Measurements from ENCODE around the gene TNS1. TPM values are rescaled to one million over a fixed set of nuclear protein-coding genes. Genes with fewer than 3 reads are reported as not detected.

TNS1 gene
- total and polyA plus RNA-seq, 10 of the 15 experiments (the other 5 are each of a cell fraction or from before 2014, with no cell fraction given), result 0.05 to 0.44 TPM; not detected in 8

DNA sequence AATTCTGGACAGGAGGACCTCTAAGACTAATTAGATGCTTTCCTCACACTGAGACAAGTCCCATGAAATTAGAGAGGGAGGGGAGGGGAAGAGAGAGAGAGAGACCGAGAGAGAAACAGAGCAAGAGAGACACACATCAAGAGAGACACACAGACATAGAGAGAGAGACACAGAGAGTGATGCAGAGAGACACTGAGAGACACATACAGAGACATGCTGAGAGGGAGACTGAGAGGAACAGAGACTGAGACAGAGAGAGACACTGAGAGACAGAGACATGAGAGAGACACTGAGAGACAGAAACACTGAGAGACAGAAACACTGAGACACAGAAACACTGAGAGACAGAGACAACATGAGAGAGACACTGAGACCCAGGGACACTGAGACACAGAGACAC lies 250.8 kb downstream of the TNS1 start:
- no peaks in the 10 kb centered on the region for H3K9me3 ChIP-seq (replicated peaks; ENCODE audit: control insufficient read depth, insufficient read depth, low read length)
- ATAC-seq, result no peak
- intact Hi-C loops (cut with micrococcal nuclease; ENCODE audit: unreplicated experiment) (no loop called here), in situ Hi-C loops (cut with MboI) (no loop called here)
- ChIA-PET RAD21 (ENCODE audit: unreplicated experiment) (no interaction called here), POLR2A (no interaction called here), SMC1A (ENCODE audit: uncharacterized antibody, unreplicated experiment) (no interaction called here), CTCF (no interaction called here)
- TF ChIP-seq, protein P1, sequence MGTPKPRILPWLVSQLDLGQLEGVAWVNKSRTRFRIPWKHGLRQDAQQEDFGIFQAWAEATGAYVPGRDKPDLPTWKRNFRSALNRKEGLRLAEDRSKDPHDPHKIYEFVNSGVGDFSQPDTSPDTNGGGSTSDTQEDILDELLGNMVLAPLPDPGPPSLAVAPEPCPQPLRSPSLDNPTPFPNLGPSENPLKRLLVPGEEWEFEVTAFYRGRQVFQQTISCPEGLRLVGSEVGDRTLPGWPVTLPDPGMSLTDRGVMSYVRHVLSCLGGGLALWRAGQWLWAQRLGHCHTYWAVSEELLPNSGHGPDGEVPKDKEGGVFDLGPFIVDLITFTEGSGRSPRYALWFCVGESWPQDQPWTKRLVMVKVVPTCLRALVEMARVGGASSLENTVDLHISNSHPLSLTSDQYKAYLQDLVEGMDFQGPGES (IDR thresholded peaks at IDR 0.05), result no peak
- TF ChIP-seq POLR2AphosphoS5 (IDR thresholded peaks at IDR 0.05; ENCODE audit: low read length), result no peak
- no peak for TF ChIP-seq FOXM1 (IDR thresholded peaks at IDR 0.05; ENCODE audit: low read depth, low read length)
- no peak for TF ChIP-seq RELA (IDR thresholded peaks at IDR 0.05; ENCODE audit: borderline replicate concordance, partially characterized antibody)
- no peak for TF ChIP-seq PAX8 (IDR thresholded peaks at IDR 0.05)
- TF ChIP-seq, protein P2, sequence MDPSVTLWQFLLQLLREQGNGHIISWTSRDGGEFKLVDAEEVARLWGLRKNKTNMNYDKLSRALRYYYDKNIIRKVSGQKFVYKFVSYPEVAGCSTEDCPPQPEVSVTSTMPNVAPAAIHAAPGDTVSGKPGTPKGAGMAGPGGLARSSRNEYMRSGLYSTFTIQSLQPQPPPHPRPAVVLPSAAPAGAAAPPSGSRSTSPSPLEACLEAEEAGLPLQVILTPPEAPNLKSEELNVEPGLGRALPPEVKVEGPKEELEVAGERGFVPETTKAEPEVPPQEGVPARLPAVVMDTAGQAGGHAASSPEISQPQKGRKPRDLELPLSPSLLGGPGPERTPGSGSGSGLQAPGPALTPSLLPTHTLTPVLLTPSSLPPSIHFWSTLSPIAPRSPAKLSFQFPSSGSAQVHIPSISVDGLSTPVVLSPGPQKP (IDR thresholded peaks at IDR 0.05; ENCODE audit: low read depth, low read length), result no peak
- TF ChIP-seq, protein P3, sequence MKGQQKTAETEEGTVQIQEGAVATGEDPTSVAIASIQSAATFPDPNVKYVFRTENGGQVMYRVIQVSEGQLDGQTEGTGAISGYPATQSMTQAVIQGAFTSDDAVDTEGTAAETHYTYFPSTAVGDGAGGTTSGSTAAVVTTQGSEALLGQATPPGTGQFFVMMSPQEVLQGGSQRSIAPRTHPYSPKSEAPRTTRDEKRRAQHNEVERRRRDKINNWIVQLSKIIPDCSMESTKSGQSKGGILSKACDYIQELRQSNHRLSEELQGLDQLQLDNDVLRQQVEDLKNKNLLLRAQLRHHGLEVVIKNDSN (IDR thresholded peaks at IDR 0.05; ENCODE audit: borderline replicate concordance, extremely low read length, insufficient read depth, low read depth, low read length), result no peak
- TF ChIP-seq FOS (IDR thresholded peaks at IDR 0.05; ENCODE audit: borderline replicate concordance, extremely low read depth, insufficient read length), result no peak
- TF ChIP-seq CREM (IDR thresholded peaks at IDR 0.05; ENCODE audit: low read depth), result no peak
- no peak for TF ChIP-seq CHD4 (IDR thresholded peaks at IDR 0.05)
- TF ChIP-seq, protein P4, sequence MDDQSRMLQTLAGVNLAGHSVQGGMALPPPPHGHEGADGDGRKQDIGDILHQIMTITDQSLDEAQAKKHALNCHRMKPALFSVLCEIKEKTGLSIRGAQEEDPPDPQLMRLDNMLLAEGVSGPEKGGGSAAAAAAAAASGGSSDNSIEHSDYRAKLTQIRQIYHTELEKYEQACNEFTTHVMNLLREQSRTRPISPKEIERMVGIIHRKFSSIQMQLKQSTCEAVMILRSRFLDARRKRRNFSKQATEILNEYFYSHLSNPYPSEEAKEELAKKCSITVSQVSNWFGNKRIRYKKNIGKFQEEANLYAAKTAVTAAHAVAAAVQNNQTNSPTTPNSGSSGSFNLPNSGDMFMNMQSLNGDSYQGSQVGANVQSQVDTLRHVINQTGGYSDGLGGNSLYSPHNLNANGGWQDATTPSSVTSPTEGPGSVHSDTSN (IDR thresholded peaks at IDR 0.05; ENCODE audit: insufficient replicate concordance, low read depth, low read length), result no peak
- TF ChIP-seq NR2C1 (IDR thresholded peaks at IDR 0.05), result no peak
- no peak for TF ChIP-seq CBX3 (IDR thresholded peaks at IDR 0.05; ENCODE audit: borderline replicate concordance, low read depth)
- no peak for TF ChIP-seq HCFC1 (IDR thresholded peaks at IDR 0.05; ENCODE audit: low read length)
- no peak for TF ChIP-seq MEF2B (IDR thresholded peaks at IDR 0.05; ENCODE audit: partially characterized antibody, poor library complexity, severe bottlenecking)
- TF ChIP-seq, protein P5, sequence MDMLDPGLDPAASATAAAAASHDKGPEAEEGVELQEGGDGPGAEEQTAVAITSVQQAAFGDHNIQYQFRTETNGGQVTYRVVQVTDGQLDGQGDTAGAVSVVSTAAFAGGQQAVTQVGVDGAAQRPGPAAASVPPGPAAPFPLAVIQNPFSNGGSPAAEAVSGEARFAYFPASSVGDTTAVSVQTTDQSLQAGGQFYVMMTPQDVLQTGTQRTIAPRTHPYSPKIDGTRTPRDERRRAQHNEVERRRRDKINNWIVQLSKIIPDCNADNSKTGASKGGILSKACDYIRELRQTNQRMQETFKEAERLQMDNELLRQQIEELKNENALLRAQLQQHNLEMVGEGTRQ (IDR thresholded peaks at IDR 0.05; ENCODE audit: borderline replicate concordance, low read depth, low read length), result no peak
- no peak for TF ChIP-seq GABPA (IDR thresholded peaks at IDR 0.05; ENCODE audit: low read depth)
- TF ChIP-seq GATAD2B (conservative IDR thresholded peaks at IDR 0.05; ENCODE audit: low read depth), result no peak
- TF ChIP-seq DPF2 (IDR thresholded peaks at IDR 0.05), result no peak
- no peak for TF ChIP-seq BHLHE40 (IDR thresholded peaks at IDR 0.05; ENCODE audit: borderline replicate concordance in 1 of 2, low read depth in 2 of 2, low read length in 1 of 2)
- no peak for DNase-seq (ENCODE audit: low read depth, low spot score)
- no peak overlapping the region for H3K4me2 ChIP-seq (ENCODE audit: control insufficient read depth, insufficient read depth)
- H3K27ac ChIP-seq (ENCODE audit: control insufficient read depth, insufficient read depth), result no peak overlapping the region
- peaks cover 0 to 3% of the 10 kb centered on the region in 2 experiments; a peak in 2 of 4 replicates for H3K27me3 ChIP-seq (replicated peaks in 1 of 2; ENCODE audit: control insufficient read depth in 2 of 2, insufficient read depth in 2 of 2, low read length in 1 of 2)
- no peaks in the 10 kb centered on the region for H3K36me3 ChIP-seq (ENCODE audit: control insufficient read depth in 2 of 2, insufficient read depth in 2 of 2, low read length in 1 of 2)
- H3K9ac ChIP-seq (ENCODE audit: control insufficient read depth, insufficient read depth, low read length), result no peak overlapping the region
- H4K20me1 ChIP-seq (ENCODE audit: control insufficient read depth, insufficient read depth), result no peaks in the 10 kb centered on the region
- H3K4me3 ChIP-seq, result no peak overlapping the region
- WGBS (ENCODE audit: insufficient coverage, insufficient replicate concordance, low lambda C conversion rate, missing lambda C conversion rate), result 0% methylated on average over 1 of the region's 1 CpG
- H3K4me1 ChIP-seq (ENCODE audit: control insufficient read depth, insufficient read depth, low read length), result no peaks in the 10 kb centered on the region
- no TSS peak for BruUV-seq (replicated peaks)
- no peaks in the 10 kb centered on the region for H3K79me2 ChIP-seq (ENCODE audit: control insufficient read depth, insufficient read depth, low read length)
- no peak for FAIRE-seq
- H2AFZ ChIP-seq (ENCODE audit: control insufficient read depth, low read depth, low read length), result no peak overlapping the region
